ENCODE data around the gene PAQR7. TPM values are rescaled to one million over a fixed set of nuclear protein-coding genes. Genes with fewer than 3 reads are reported as not detected.

PAQR7 gene
- total RNA-seq, 4 donors from 2014 or later = 2.5 to 8.5 (median 6.4) TPM

DNA sequence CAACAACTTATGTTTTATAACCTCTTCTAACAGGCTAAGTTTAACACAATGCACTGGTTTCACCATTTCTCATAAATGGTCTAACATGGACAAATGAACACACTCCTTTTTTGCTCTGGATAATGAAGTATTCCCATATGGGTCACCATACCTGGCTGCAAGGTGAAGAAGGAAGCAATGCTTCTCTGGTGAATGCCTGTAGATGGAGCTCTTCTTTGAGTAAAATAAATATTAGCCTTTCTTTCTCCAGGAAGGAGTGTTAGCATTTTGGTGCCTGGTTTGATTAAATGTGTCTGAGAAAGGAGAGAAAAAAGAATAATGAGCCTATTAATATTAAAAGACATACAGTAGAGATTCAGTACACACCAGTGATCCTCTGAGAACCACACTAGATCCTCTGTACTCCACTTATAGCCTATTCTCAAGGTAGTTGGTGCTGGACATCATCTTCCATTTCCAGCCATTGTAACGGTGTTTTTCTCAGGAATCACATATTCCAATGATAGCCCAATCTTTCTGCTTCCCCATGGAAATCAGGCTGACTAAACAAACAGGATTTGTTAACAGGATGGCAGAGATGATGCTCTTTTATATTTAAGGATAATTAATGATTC is 38.1 kb downstream of the PAQR7 start:
- Histone ChIP-seq H3K9me3 (no peaks in the 10 kb centered on the region), H3K27me3 (no peaks in the 10 kb centered on the region), H3K36me3 (peaks cover 11 to 19% of the 10 kb centered on the region in 2 donors), H3K4me3 (replicated peaks in 1 of 3) (no peak overlapping the region), H3K4me1 (no peaks in the 10 kb centered on the region), H3K27ac (no peak overlapping the region)
- intact Hi-C loops (cut with DNase I) = no loop called here
- no peak for DNase-seq
- WGBS, 2 donors = 76 to 91% methylated on average over 1 of the region's 1 CpG
- TF ChIP-seq, protein P1, sequence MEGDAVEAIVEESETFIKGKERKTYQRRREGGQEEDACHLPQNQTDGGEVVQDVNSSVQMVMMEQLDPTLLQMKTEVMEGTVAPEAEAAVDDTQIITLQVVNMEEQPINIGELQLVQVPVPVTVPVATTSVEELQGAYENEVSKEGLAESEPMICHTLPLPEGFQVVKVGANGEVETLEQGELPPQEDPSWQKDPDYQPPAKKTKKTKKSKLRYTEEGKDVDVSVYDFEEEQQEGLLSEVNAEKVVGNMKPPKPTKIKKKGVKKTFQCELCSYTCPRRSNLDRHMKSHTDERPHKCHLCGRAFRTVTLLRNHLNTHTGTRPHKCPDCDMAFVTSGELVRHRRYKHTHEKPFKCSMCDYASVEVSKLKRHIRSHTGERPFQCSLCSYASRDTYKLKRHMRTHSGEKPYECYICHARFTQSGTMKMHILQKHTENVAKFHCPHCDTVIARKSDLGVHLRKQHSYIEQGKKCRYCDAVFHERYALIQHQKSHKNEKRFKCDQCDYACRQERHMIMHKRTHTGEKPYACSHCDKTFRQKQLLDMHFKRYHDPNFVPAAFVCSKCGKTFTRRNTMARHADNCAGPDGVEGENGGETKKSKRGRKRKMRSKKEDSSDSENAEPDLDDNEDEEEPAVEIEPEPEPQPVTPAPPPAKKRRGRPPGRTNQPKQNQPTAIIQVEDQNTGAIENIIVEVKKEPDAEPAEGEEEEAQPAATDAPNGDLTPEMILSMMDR (IDR thresholded peaks at IDR 0.05) = peak in 3 of 6 experiments; percentile 27 to 41 (median 33)
- no peak for TF ChIP-seq POLR2A (IDR thresholded peaks at IDR 0.05)

DNA sequence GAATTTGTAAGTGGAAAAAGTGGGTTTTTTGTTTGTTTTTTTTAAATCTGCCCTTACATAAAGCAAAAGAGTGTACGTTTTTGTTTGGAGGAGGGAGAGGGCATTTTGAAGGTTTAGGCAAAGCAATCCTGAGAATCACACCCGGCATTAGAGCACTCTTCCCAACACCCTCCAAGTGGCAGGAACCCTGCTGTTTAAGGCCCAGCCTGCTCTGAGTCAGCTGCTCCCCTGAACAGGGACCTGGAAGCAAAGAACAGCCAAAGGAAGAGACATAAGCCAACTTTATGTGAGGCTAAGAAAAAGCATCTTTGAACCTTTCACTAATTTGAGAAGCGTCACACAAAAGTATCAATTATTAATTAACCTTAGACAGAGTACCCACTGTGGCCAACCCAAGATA is 38.8 kb downstream of the PAQR7 start:
- Histone ChIP-seq H3K9me3 (no peaks in the 10 kb centered on the region), H3K4me1 (no peaks in the 10 kb centered on the region), H3K27ac (no peak overlapping the region), H3K27me3 (no peaks in the 10 kb centered on the region), H3K4me3 (replicated peaks in 1 of 3) (no peak overlapping the region), H3K36me3 (peaks cover 18 to 26% of the 10 kb centered on the region in 2 donors)
- no peak for DNase-seq
- WGBS, 2 donors = 64 to 75% methylated on average over 3 of the region's 3 CpGs
- TF ChIP-seq POLR2A (IDR thresholded peaks at IDR 0.05) = no peak
- TF ChIP-seq, protein P1 (IDR thresholded peaks at IDR 0.05) = no peak
- intact Hi-C loops (cut with DNase I) = no loop called here

DNA sequence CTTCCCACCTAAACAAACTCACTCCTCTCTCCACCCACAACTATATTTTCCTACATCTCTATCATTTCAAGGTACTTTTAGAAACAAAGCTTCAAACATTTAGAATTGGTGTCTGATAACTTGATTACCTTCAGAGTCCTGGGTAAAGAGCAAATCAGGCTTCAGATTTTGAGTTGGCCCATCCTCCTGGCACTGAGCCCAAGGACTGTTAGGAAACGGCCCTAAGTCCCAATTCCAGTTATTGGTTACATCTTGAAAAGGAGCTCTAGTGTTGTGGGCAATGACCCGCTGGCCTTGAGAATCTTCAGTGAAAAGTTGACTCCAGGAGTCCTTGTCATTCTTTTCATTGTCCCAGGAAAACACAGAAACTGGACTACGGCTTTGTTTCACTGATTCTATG is 40.6 kb downstream of the PAQR7 start:
- no peaks in the 10 kb centered on the region for H3K9me3 ChIP-seq
- DNase-seq = no peak
- H3K27ac ChIP-seq = no peak overlapping the region
- TF ChIP-seq, protein P1 (IDR thresholded peaks at IDR 0.05) = no peak
- TF ChIP-seq POLR2A (IDR thresholded peaks at IDR 0.05) = no peak
- no peaks in the 10 kb centered on the region for H3K4me1 ChIP-seq
- intact Hi-C loops (cut with DNase I) = no loop called here
- peaks cover 33 to 44% of the 10 kb centered on the region in 2 donors for H3K36me3 ChIP-seq
- H3K27me3 ChIP-seq = no peaks in the 10 kb centered on the region
- WGBS, 2 donors = 73 to 75% methylated on average over 3 of the region's 3 CpGs
- no peak overlapping the region for H3K4me3 ChIP-seq (replicated peaks in 1 of 3)

DNA sequence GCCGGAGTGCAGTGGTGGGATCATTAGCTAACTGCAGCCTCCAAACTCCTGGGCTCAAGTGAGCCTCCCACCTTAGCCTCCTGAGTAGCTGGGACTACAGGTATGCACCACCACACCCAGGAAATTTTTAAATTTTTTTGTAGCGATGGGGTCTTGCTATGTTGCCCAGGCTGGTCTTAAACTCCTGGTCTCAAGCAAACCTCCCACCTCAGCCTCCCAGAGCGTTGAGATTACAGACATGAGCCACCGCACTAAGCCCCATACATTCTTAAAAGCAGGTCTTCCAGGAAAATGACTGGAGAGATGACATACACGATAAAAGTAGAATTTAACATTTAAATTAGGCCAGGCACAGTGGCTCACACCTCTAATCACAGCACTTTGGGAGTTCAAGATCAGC is 42.4 kb downstream of the PAQR7 start:
- Histone ChIP-seq H3K4me1 (no peaks in the 10 kb centered on the region), H3K27me3 (no peaks in the 10 kb centered on the region), H3K27ac (no peak overlapping the region), H3K4me3 (replicated peaks in 1 of 3) (no peak overlapping the region), H3K9me3 (no peaks in the 10 kb centered on the region), H3K36me3 (peaks cover 50 to 61% of the 10 kb centered on the region in 2 donors)
- WGBS, 2 donors = 95 to 99% methylated on average over 5 of the region's 5 CpGs
- intact Hi-C loops (cut with DNase I) = no loop called here
- no peak for TF ChIP-seq POLR2A (IDR thresholded peaks at IDR 0.05)
- TF ChIP-seq, protein P1 (IDR thresholded peaks at IDR 0.05) = no peak
- no peak for DNase-seq

DNA sequence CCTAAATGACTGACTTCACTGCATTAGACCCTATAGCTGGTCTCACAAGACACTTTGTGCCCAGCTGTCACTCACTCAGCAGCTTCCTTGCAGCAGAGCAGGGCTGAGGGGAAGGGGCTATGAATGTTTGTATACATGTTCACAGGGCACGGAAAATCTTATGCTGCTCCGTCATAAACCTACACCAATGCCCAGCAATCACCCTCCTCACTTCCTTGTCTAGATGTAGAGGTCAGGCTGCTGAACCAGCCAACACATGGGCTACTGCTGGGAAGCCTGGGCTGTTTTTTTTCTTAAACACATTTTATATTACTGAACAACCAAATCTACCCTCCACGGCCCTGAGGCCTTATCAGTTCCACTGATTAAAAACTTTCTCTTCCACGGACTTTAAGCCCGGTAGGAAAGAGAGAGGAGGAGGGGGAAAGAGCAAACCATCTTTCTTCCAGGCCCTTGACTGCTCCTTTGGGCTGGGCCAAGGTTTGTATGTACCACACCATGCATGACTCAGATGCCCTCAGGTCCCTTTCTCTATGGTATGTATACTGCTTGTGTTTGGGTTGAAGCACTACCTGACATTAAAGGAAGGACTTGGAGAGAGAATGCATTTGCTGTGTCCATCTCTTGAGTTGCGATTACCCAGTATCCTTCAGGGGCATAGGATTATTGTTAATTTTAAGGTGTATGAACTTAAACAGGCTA is 43.0 kb downstream of the PAQR7 start:
- Histone ChIP-seq H3K9me3 (no peaks in the 10 kb centered on the region), H3K27ac (no peak overlapping the region), H3K4me1 (no peaks in the 10 kb centered on the region), H3K27me3 (no peaks in the 10 kb centered on the region), H3K36me3 (peaks cover 56 to 67% of the 10 kb centered on the region in 2 donors), H3K4me3 (replicated peaks in 1 of 3) (no peak overlapping the region)
- intact Hi-C loops (cut with DNase I) = no loop called here
- TF ChIP-seq POLR2A (IDR thresholded peaks at IDR 0.05) = no peak
- TF ChIP-seq, protein P1 (IDR thresholded peaks at IDR 0.05) = no peak
- no peak for DNase-seq
- whole genome bisulfite sequencing, 2 donors = 90 to 92% methylated on average over 6 of the region's 6 CpGs

Measured in thyroid gland (tissue), 4 donors.